Stromal cell of bone marrow (primary cell): ENCODE data around the gene TMEM213.

ENCODE experiments used
- DNase-seq: peaks from one replicate; pipeline ENCODE4 v3.0.0-alpha.2; 2012; ENCODE audit warnings: low read depth

The TMEM213 gene

GRCh38 chr7:138876326-138876725 is 78.5 kb downstream of the TMEM213 start:
- DNase-seq: no peak

GRCh38 chr7:138878051-138878450 is 80.3 kb downstream of the TMEM213 start:
- no peak for DNase-seq

- no peak for DNase-seq
These were observed 81.1 kb downstream of the TMEM213 start for GRCh38 chr7:138878856-138879255.

- DNase-seq: no peak
These were observed 81.6 kb downstream of the TMEM213 start for GRCh38 chr7:138879356-138879755.

GRCh38 chr7:138880881-138881578 is 83.2 kb downstream of the TMEM213 start:
- peak; percentile 34 for DNase-seq

- no peak for DNase-seq
These were observed 83.9 kb downstream of the TMEM213 start for GRCh38 chr7:138881579-138882188.

- no peak for DNase-seq
These were observed 84.5 kb downstream of the TMEM213 start for GRCh38 chr7:138882249-138882648.

GRCh38 chr7:138885383-138886147 is 87.8 kb downstream of the TMEM213 start:
- no peak for DNase-seq

GRCh38 chr7:138886501-138886917 is 88.7 kb downstream of the TMEM213 start:
- peak; percentile 45 for DNase-seq

- no peak for DNase-seq
These were observed 89.4 kb downstream of the TMEM213 start for GRCh38 chr7:138887085-138887710.
